GM19324 (cell line): ENCODE results near the gene ADRB2.
A peak's percentile ranks its signal among the peaks of the same experiment; 100 is the strongest.

Experiments used
- ATAC-seq: cut with Tn5 transposase; IDR thresholded peaks from one replicate; pipeline ENCODE4 v1.9.1; 2021; ENCODE audit warnings: mild to moderate bottlenecking, moderate library complexity; ENCODE audit not compliant: unreplicated experiment, low FRiP score

ADRB2 gene

GRCh38 chr5:148804393-148804792, 22.0 kb upstream of the ADRB2 start:
- no peak for ATAC-seq

DNA sequence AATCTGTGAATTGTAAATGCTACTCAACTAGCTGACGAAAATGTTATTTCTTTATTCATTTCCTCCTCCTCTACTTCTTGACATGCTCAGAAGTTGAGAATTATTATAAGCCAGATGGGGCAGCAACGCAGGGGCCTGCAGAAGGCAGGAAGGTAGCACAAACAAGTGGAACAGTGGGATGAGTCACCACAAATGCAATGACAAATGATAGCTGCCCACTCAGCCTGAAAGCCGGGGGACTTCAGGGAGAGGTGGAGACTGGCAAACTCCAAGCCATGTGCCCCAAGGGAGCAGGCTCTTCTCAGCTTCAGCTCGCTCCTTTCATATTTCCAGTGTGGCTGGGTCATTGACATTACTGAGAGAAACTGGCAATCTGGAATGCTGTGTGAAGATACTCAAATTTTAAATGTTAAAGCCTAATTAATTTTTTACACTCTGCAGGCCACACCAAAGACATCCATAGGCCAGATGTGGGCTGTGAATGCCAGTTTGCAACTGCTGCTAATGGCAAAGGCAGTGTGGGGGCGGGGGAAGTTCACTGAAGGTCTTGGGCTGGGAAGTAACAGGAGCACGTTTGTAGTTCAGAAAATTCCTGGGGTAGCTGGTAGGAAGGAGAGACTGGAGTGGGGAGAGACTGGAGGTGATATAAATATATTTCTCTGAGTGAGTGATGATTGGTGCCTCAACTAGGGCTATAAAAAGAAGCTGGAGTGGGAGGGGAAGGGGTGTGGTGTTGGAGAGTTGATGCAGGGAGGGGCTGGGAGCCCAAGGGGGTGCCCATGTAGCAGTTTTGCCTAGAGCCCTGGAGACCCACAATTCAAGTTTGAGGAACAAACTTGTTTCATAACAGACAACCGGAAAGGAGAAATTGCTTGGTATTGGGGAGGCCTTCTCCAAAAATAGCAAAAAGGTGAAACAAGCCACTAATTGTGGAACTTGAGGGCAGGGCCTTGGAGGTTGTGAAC, 20.8 kb upstream of the ADRB2 start:
- peak; percentile 22 for ATAC-seq

- ATAC-seq = no peak
These were observed 19.9 kb upstream of the ADRB2 start for GRCh38 chr5:148806520-148806931.

DNA sequence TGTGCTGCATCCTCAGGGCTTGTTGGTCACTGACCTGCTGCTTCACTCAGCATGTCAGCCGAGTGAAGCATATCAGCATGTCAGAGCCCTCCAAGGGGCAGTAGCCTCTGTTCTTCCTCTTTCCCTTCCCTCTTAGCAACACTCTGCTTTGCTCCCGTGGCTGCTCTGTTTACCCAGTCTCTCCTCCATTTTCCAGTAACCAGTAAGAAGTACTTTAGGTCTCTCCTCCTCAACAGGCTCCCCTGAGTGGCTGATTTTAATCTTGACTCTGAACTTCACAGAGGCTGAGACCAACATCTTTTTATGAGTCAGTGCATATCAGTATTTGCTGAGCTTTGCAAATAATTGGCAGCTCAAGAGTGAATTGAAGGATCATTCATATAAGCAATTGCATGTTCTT, 18.6 kb upstream of the ADRB2 start:
- no peak for ATAC-seq

DNA sequence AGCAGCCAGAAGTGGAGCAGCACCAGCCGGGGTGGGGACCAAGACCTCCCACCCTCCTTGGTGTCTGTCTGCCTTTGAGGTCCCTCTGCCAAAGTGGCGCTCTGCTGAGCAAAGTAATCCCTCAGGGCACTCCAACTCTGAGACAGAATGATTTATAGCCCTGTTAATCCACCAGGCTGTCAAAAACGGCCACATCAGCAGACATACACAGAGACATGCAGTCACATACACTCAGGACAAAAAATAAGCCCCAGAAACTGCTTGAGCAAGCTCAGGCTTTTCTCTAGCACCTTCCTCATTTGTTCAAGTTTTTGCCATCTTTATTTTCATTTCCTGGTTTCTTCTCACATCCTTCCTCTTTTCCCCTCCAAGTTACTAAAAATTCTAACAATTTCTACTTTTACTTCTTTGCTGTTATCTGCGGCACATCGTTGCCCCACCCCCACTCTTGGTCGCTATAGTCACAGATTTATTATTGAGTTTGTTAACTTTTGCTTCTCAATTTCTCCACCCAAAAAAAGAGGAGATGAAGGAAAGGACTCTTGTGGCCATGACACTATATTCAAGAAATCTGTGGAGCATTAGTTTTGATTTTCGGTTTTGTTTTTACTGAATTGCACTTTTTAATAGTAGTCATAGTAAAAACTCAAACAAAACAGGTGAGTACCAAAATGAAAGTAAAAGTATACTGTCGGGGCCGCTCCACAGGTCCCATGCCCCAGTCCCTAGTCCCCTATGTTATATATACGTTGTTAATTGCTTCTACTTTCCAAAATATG, 17.4 kb upstream of the ADRB2 start:
- peak; percentile 68 for ATAC-seq

DNA sequence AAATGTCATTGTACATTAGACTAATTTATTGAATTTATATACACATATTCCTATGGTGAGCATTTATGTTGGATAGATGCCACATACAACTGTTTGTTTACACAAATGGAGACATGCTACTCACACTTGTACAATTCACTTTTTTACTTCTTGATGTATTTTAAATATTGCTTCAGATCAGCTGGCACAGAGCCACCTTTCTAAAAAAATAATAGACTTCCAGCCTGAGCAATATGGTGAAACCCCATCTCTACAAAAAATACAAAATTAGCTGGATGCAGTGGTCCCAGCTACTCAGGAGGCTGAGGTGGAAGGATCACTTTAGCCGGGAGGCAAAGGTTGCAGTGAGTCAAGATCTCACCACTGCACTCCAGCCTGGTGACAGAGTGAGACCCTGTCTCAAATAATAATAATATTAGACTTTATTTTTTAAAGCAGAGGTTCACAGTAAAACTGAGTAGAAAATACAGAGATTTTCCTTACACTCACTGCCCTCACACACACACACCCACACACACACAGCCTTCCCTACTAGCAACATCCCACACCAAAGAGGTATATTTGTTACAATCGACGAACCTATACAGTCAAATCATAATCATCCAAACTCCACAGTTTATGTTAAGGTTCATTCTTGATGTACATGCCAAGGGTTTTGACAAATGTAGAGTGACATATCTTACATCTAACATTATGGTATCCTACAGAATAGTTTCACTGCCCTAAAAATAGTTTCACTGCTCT, 16.5 kb upstream of the ADRB2 start:
- ATAC-seq = no peak

- ATAC-seq = no peak
These were observed 15.6 kb upstream of the ADRB2 start for GRCh38 chr5:148810823-148811222.

DNA sequence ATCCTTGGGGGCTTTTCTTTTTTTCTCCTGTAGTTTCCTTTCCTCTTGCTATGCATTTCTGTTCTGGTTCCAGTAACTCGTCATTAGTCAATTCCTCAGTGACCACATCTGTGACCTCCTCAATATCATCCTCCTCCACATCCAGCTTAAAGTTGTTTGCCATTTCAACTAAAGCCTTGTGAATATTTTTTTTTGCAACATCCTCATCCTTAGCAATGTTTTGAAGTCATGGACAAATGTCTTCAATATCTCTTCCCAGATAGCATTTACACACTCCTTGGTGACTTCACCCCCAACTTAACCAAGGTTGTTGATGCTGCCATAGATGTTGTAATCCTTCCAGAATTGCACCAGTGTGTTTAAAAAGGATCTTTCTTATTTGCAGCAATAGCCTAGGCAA, 14.7 kb upstream of the ADRB2 start:
- ATAC-seq = no peak

DNA sequence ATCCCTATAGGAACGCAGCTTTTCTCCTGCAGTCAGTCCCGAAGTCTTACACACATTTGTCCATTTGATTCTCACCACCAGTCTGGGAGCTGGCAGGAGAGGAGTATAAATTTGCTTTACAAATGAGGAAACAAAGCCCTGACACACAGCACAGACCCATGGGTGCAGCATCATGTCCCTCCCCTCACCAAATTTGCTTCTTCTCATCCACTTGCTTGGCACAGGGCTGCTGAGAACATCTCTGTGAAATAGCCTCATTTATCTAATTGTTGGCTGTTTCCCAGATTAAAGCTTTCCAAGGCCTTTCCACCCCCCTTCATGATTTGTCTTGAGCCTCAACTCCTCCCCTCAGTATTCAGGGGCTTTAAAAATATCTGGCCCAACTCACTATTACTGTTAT, 11.3 kb upstream of the ADRB2 start:
- ATAC-seq = no peak

- ATAC-seq = no peak
These were observed 10.8 kb upstream of the ADRB2 start for GRCh38 chr5:148815578-148815977.

DNA sequence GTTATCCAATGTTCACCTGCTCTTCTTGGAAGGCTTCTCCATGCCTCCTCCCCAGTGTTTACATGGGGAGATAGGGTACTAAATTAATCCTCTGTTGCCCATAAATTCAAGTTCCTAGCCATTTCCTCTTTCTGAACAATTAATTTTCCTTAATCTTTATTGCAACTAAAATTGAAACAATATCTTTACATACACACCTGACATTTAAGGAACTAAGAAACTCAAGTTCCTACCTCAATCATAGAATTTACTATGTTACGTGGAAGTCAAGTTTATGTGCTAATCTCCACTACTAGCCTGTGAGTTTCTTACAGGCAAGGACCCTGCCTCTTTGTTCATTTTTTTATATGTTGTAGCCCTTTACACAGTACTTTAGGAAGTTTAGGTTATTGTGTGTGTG, 10.1 kb upstream of the ADRB2 start:
- no peak for ATAC-seq

DNA sequence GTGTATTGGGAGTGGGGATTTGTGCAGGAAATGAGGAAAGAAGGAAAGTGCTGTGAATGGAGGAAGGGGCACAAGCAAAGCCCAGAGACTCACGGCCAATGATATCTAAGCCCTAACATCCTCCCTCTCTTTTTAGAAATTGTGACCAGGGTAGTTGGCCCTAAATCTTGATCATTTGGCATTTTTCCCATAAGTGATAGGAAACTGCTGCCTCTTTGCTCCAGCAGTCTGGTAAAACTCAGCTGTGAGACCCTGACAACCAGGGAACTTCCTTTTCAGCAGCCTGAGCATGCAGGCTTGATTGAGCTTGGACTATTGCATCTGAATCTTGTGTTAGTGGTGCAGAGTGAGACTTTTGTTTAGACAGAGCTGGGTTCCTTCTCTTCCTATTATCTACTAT, 9.6 kb upstream of the ADRB2 start:
- no peak for ATAC-seq

- ATAC-seq = no peak
These were observed 8.8 kb upstream of the ADRB2 start for GRCh38 chr5:148817606-148818005.

GRCh38 chr5:148820461-148821395, 5.7 kb upstream of the ADRB2 start:
- no peak for ATAC-seq

GRCh38 chr5:148823871-148824270, 2.5 kb upstream of the ADRB2 start:
- ATAC-seq = no peak

- ATAC-seq = peak; percentile 3
These were observed 727 bp upstream of the ADRB2 start for GRCh38 chr5:148825716-148826052.

DNA sequence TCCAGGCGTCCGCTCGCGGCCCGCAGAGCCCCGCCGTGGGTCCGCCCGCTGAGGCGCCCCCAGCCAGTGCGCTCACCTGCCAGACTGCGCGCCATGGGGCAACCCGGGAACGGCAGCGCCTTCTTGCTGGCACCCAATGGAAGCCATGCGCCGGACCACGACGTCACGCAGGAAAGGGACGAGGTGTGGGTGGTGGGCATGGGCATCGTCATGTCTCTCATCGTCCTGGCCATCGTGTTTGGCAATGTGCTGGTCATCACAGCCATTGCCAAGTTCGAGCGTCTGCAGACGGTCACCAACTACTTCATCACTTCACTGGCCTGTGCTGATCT, 294 bp downstream of the ADRB2 start:
- ATAC-seq = no peak

- no peak for ATAC-seq
These were observed 1.3 kb downstream of the ADRB2 start for GRCh38 chr5:148827723-148828122.

- no peak for ATAC-seq
These were observed 2.3 kb downstream of the ADRB2 start for GRCh38 chr5:148828511-148829247.

DNA sequence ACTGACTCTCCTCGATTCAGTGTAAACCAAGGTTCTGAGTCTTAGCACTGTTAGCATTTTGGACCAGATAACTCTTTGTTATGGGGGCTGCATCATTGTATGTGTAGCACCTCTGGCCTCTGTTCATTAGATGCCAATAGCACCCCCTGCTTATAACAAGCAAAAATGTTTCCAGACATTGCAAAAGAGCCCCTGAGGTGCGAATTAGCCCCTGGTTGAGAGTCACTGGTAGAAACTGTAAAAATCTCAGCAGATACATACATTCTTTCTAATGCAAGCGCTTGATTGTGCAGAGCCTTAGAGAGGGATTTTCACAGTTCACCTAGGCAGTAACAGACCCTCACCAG, 2.8 kb downstream of the ADRB2 start:
- ATAC-seq = no peak
